ENCODE data around the gene PPP1R14D.

The PPP1R14D gene

GRCh38 chr15:40844696-40845030, 16.2 kb upstream of the PPP1R14D start:
- DNase-seq (ENCODE audit: low read depth): peak; percentile 29
- TF ChIP-seq CTCF (IDR thresholded peaks at IDR 0.05; ENCODE audit: insufficient read depth, low read depth, low read length, missing control alignments): no peak
- H3K4me3 ChIP-seq (ENCODE audit: low read depth, low read length): peak overlapping the region; percentile 54

GRCh38 chr15:40843885-40844695, 15.6 kb upstream of the PPP1R14D start, which contains the start of gene SPINT1:
Gene SPINT1, plus strand, starts transcription at chr15:40844048. Its CDS starts 507 bp downstream, at chr15:40844555.
- DNase-seq (ENCODE audit: low read depth): peak; percentile 29
- no peak for TF ChIP-seq CTCF (IDR thresholded peaks at IDR 0.05; ENCODE audit: insufficient read depth, low read depth, low read length, missing control alignments)
- peak within 1 kb of the TSS; percentile 54 for H3K4me3 ChIP-seq (ENCODE audit: low read depth, low read length)

- DNase-seq (ENCODE audit: low read depth): no peak
- TF ChIP-seq CTCF (IDR thresholded peaks at IDR 0.05; ENCODE audit: insufficient read depth, low read depth, low read length, missing control alignments): no peak
- no peak overlapping the region for H3K4me3 ChIP-seq (ENCODE audit: low read depth, low read length)
Observed at GRCh38 chr15:40843261-40843884, 14.9 kb upstream of the PPP1R14D start.

- TF ChIP-seq CTCF (IDR thresholded peaks at IDR 0.05; ENCODE audit: insufficient read depth, low read depth, low read length, missing control alignments): no peak
- DNase-seq (ENCODE audit: low read depth): no peak
- H3K4me3 ChIP-seq (ENCODE audit: low read depth, low read length): no peak overlapping the region
Observed at GRCh38 chr15:40841741-40842140, 13.2 kb upstream of the PPP1R14D start.

- H3K4me3 ChIP-seq (ENCODE audit: low read depth, low read length): no peak overlapping the region
- TF ChIP-seq CTCF (IDR thresholded peaks at IDR 0.05; ENCODE audit: insufficient read depth, low read depth, low read length, missing control alignments): no peak
- DNase-seq (ENCODE audit: low read depth): no peak
Observed at GRCh38 chr15:40838756-40839155, 10.2 kb upstream of the PPP1R14D start.

- no peak for DNase-seq (ENCODE audit: low read depth)
- TF ChIP-seq CTCF (IDR thresholded peaks at IDR 0.05; ENCODE audit: insufficient read depth, low read depth, low read length, missing control alignments): no peak
- no peak overlapping the region for H3K4me3 ChIP-seq (ENCODE audit: low read depth, low read length)
Observed at GRCh38 chr15:40836020-40836419, 7.5 kb upstream of the PPP1R14D start.

Data from GM12865 (cell line).